H1 (cell line): ENCODE data around the gene ZNF333. TPM values are rescaled to one million over a fixed set of nuclear protein-coding genes. Genes with fewer than 3 reads are reported as not detected.

Source experiments
- CTCF ChIA-PET: fragments of 300-600 bp; sonication (Branson Sonifier 250); formaldehyde crosslinking; loops from one replicate; lab custom pipeline; 2021; ENCODE audit not compliant: partially characterized antibody; lab: Charles Lee
- POLR2A ChIA-PET: fragments of 300-600 bp; sonication (Branson Sonifier 250); formaldehyde crosslinking; loops from one replicate; lab custom pipeline; 2021; ENCODE audit warnings: inconsistent platforms; ENCODE audit not compliant: partially characterized antibody; lab: Charles Lee
- DNase-seq, 2 experiments: peaks; one replicate each; pipeline versions ENCODE4 v3.0.0 to v3.0.0-alpha.2; 2010 to 2022; ENCODE audit warnings: low spot score in 2 of 2, low read depth in 1 of 2, mixed read lengths in 1 of 2
- FAIRE-seq: peaks from 2 replicates; lab custom pipeline; 2011; peaks lifted over from hg19 to GRCh38; lab: Jason Lieb, UNC
- H2AFZ ChIP-seq: 2 replicates; pipeline ENCODE4 v1.8.1; 2012; ENCODE audit warnings: low read length, inconsistent platforms
- H2AK5ac ChIP-seq: 2 replicates; pipeline ENCODE4 v1.6.1; 2013; ENCODE audit warnings: low read depth, low read length
- H2BK120ac ChIP-seq: replicated peaks from 2 replicates; pipeline ENCODE3; 2013; ENCODE audit warnings: low read depth, low read length, inconsistent platforms
- H2BK12ac ChIP-seq: 2 replicates; pipeline ENCODE4 v1.6.1; 2013; ENCODE audit warnings: low read depth, low read length
- H2BK15ac ChIP-seq: 2 replicates; pipeline ENCODE4 v1.6.1; 2013; ENCODE audit warnings: low read length
- H2BK20ac ChIP-seq: 2 replicates; pipeline ENCODE4 v1.6.1; 2013; ENCODE audit warnings: low read length
- H2BK5ac ChIP-seq: 2 replicates; pipeline ENCODE4 v1.6.1; 2013; ENCODE audit warnings: low read depth, low read length
- H3K14ac ChIP-seq: 2 replicates; pipeline ENCODE4 v1.6.1; 2013; ENCODE audit warnings: inconsistent platforms; ENCODE audit not compliant: insufficient read length
- H3K18ac ChIP-seq: 2 replicates; pipeline ENCODE4 v1.6.1; 2013; ENCODE audit warnings: low read length; ENCODE audit errors: extremely low read depth
- H3K23ac ChIP-seq: 2 replicates; pipeline ENCODE4 v1.6.1; 2013; ENCODE audit warnings: inconsistent platforms; ENCODE audit not compliant: insufficient read length
- H3K23me2 ChIP-seq: 2 replicates; pipeline ENCODE4 v1.6.1; 2013; ENCODE audit warnings: low read depth, low read length
- H3K27ac ChIP-seq: 2 replicates; pipeline ENCODE4 v1.6.1; 2011; ENCODE audit warnings: low read depth, low read length, inconsistent platforms
- H3K27me3 ChIP-seq, 4 experiments: replicated peaks in 1 of 4; 1 replicate in 1 of 4; 2 replicates in 3 of 4; pipeline versions ENCODE4 v1.6.1 to v1.8.1; 2011 to 2013; ENCODE audit warnings: low read length in 3 of 4, mild to moderate bottlenecking in 3 of 4, inconsistent platforms in 2 of 4, mixed read lengths in 2 of 4, moderate library complexity in 1 of 4; ENCODE audit not compliant: control insufficient read depth in 3 of 4, insufficient read depth in 3 of 4; ENCODE audit errors: extremely low read depth in 1 of 4
- H3K36me3 ChIP-seq, 4 experiments: 2 replicates each; pipeline versions ENCODE4 v1.6.1 to v1.8.1; 2011 to 2013; ENCODE audit warnings: mild to moderate bottlenecking in 4 of 4, low read length in 3 of 4, moderate library complexity in 2 of 4, control low read depth in 1 of 4, inconsistent platforms in 1 of 4; ENCODE audit not compliant: insufficient read depth in 4 of 4, control insufficient read depth in 2 of 4
- H3K4ac ChIP-seq: replicated peaks from 2 replicates; pipeline ENCODE3; 2013; ENCODE audit warnings: low read length, low read depth, mixed read lengths, inconsistent platforms; ENCODE audit not compliant: insufficient read length
- H3K4me1 ChIP-seq, 4 experiments: replicated peaks in 1 of 4; 1 replicate in 1 of 4; 2 replicates in 3 of 4; pipeline versions ENCODE4 v1.6.1 to v1.8.1; 2011 to 2013; ENCODE audit warnings: low read length in 3 of 4, inconsistent platforms in 2 of 4, mixed read lengths in 1 of 4; ENCODE audit not compliant: insufficient read depth in 4 of 4, control insufficient read depth in 3 of 4
- H3K4me2 ChIP-seq, 2 experiments: 2 replicates each; pipeline versions ENCODE4 v1.6.1 to v1.8.1; 2011 to 2013; ENCODE audit warnings: low read depth in 2 of 2, low read length in 2 of 2, control low read depth in 1 of 2, inconsistent platforms in 1 of 2, mild to moderate bottlenecking in 1 of 2; ENCODE audit not compliant: insufficient read depth in 1 of 2
- H3K4me3 ChIP-seq, 4 experiments: fragments of 200-600, 300-600 bp in 1 of 4; sonication (generic), shearing (Covaris generic), sonication (Bioruptor Twin) in 1 of 4; 2 replicates each; pipeline versions ENCODE4 v1.5.1 to v1.8.1; 2011 to 2016; ENCODE audit warnings: low read length in 4 of 4, low read depth in 3 of 4, control low read depth in 2 of 4, inconsistent platforms in 2 of 4, mild to moderate bottlenecking in 2 of 4, mixed read lengths in 1 of 4, moderate library complexity in 1 of 4; ENCODE audit not compliant: insufficient read depth in 2 of 4; ENCODE audit errors: extremely low read depth in 1 of 4
- H3K56ac ChIP-seq: replicated peaks from 2 replicates; pipeline ENCODE3; 2013; ENCODE audit warnings: low read depth, mild to moderate bottlenecking, mixed read lengths, low read length, inconsistent platforms; ENCODE audit not compliant: insufficient read length
- H3K79me1 ChIP-seq: 2 replicates; pipeline ENCODE4 v1.6.1; 2013; ENCODE audit warnings: low read depth, low read length, control low read depth
- H3K79me2 ChIP-seq, 2 experiments: 2 replicates each; pipeline versions ENCODE4 v1.6.1 to v1.8.1; 2012 to 2013; ENCODE audit warnings: low read length in 2 of 2, mild to moderate bottlenecking in 2 of 2, inconsistent platforms in 1 of 2; ENCODE audit not compliant: insufficient read depth in 2 of 2, control insufficient read depth in 1 of 2
- H3K9ac ChIP-seq, 4 experiments: replicated peaks in 1 of 4; 1 replicate in 1 of 4; 2 replicates in 3 of 4; pipeline versions ENCODE4 v1.6.1 to v1.8.1; 2011 to 2013; ENCODE audit warnings: low read depth in 3 of 4, low read length in 3 of 4, control low read depth in 2 of 4, mild to moderate bottlenecking in 2 of 4, moderate library complexity in 2 of 4, inconsistent platforms in 1 of 4; ENCODE audit errors: extremely low read depth in 1 of 4
- H3K9me3 ChIP-seq, 2 experiments: 2 replicates each; pipeline versions ENCODE4 v1.6.1 to v1.8.1; 2012 to 2013; ENCODE audit warnings: mild to moderate bottlenecking in 2 of 2, moderate library complexity in 2 of 2, control low read depth in 1 of 2, inconsistent platforms in 1 of 2, low read depth in 1 of 2, low read length in 1 of 2, mixed read lengths in 1 of 2; ENCODE audit not compliant: insufficient read depth in 2 of 2
- H4K20me1 ChIP-seq, 2 experiments: replicated peaks in 1 of 2; 2 replicates each; pipeline versions ENCODE3 to v1.8.1; 2011 to 2013; ENCODE audit warnings: inconsistent platforms in 2 of 2, low read length in 2 of 2, mild to moderate bottlenecking in 1 of 2; ENCODE audit not compliant: insufficient read depth in 2 of 2, control insufficient read depth in 1 of 2
- H4K5ac ChIP-seq: 2 replicates; pipeline ENCODE4 v1.6.1; 2013; ENCODE audit warnings: low read length, low read depth, mixed read lengths, inconsistent platforms; ENCODE audit not compliant: insufficient read length
- H4K8ac ChIP-seq: 2 replicates; pipeline ENCODE4 v1.8.0; 2013; ENCODE audit warnings: mild to moderate bottlenecking, moderate library complexity, low read length, inconsistent platforms; ENCODE audit not compliant: insufficient read depth; ENCODE audit errors: extremely low read depth
- H4K91ac ChIP-seq: replicated peaks from 2 replicates; pipeline ENCODE3; 2013; ENCODE audit warnings: low read length, mixed read lengths, inconsistent platforms; ENCODE audit not compliant: insufficient read length
- CEBPB ChIP-seq: IDR thresholded peaks from 2 replicates; pipeline ENCODE4 v1.6.1; 2012; ENCODE audit warnings: low read depth, low read length
- KDM4A ChIP-seq: IDR thresholded peaks from one replicate; pipeline ENCODE4 v1.7.1; 2012; ENCODE audit warnings: low read depth, mild to moderate bottlenecking, moderate library complexity, low read length, inconsistent platforms; ENCODE audit not compliant: severe bottlenecking
- MAX ChIP-seq: IDR thresholded peaks from 2 replicates; pipeline ENCODE4 v1.6.1; 2012; ENCODE audit warnings: inconsistent platforms
- WGBS, 2 experiments: shearing (Covaris generic) in 1 of 2; methylation state at CpG; one replicate each; pipeline versions ENCODE4 v1.1.6 to v1.1.7; 2013 to 2015; ENCODE audit warnings: low lambda C conversion rate in 2 of 2, mixed read lengths in 2 of 2, inconsistent platforms in 1 of 2, low coverage in 1 of 2, missing lambda C conversion rate in 1 of 2; ENCODE audit not compliant: insufficient replicate concordance in 2 of 2, insufficient coverage in 1 of 2, insufficient read length in 1 of 2; ENCODE audit errors: extremely low coverage in 1 of 2, missing lambda C conversion rate in 1 of 2; 5-methylcytosine and 5-hydroxymethylcytosine counted together
- polyA plus RNA-seq, 7 experiments: library from polyadenylated mRNA; depleted of rRNA in 3 of 7; stranded (reverse) in 5 of 7; unstranded in 2 of 7; fragments of >200 nt in 5 of 7; fragments of 200-250 nt in 2 of 7; gene quantifications; 1 replicate in 5 of 7; 2 replicates in 1 of 7; 4 replicates in 1 of 7; pipeline versions ENCODE4 v1.2.1 to v1.2.3, GENCODE V29; 2011 to 2013; ENCODE audit warnings: missing spikeins in 2 of 7, mixed read lengths in 2 of 7
- total RNA-seq: library from RNA; stranded (reverse); fragmentation: NEBNext Ultra II Directional; extraction: Animal tissue kit (Norgen Biotek cat#: 25700); gene quantifications from 2 replicates; pipeline ENCODE4 v1.2.1, GENCODE V29; 2021

The ZNF333 gene
- total and polyA plus RNA-seq, 2 of the 8 experiments (the other 6 are each of a cell fraction or from before 2014, with no cell fraction given), result 7.3 to 8.4 TPM

GRCh38 chr19:14650161-14650560, 39.7 kb upstream of the ZNF333 start:
- no peak for FAIRE-seq
- no peaks in the 10 kb centered on the region for H3K79me1 ChIP-seq

More at GRCh38 chr19:14650161-14650560, 39.7 kb upstream of the ZNF333 start:
- H2AFZ ChIP-seq, result no peak overlapping the region
- no peaks in the 10 kb centered on the region for H3K36me3 ChIP-seq
- H4K8ac ChIP-seq, result no peak overlapping the region
- H3K56ac ChIP-seq, result no peak overlapping the region
- H2BK120ac ChIP-seq, result no peak overlapping the region
- 68 to 100% methylated on average over 2 of the region's 2 CpGs for WGBS, 2 experiments
- TF ChIP-seq CEBPB (no peak), MAX (no peak), KDM4A (no peak)
- no peak overlapping the region for H3K4me3 ChIP-seq
- no peak overlapping the region for H3K27ac ChIP-seq
- ChIA-PET POLR2A (no interaction called here), CTCF (no interaction called here)
- no peaks in the 10 kb centered on the region for H3K27me3 ChIP-seq
- no peak overlapping the region for H3K14ac ChIP-seq
- no peak overlapping the region for H4K91ac ChIP-seq
- H4K20me1 ChIP-seq, result no peaks in the 10 kb centered on the region
- H3K79me2 ChIP-seq, result no peaks in the 10 kb centered on the region
- no peak overlapping the region for H2BK5ac ChIP-seq
- no peak overlapping the region for H2BK20ac ChIP-seq
- no peak overlapping the region for H3K23ac ChIP-seq
- no peak overlapping the region for H3K9ac ChIP-seq
- H3K4me2 ChIP-seq, result no peak overlapping the region
- no peaks in the 10 kb centered on the region for H3K4me1 ChIP-seq
- H2BK12ac ChIP-seq, result no peak overlapping the region
- no peak for DNase-seq
- H3K23me2 ChIP-seq, result peaks cover 3% of the 10 kb centered on the region; the same call in 1 of the 2 replicates
- no peak overlapping the region for H4K5ac ChIP-seq
- no peak overlapping the region for H3K4ac ChIP-seq
- no peak overlapping the region for H2AK5ac ChIP-seq
- no peak overlapping the region for H3K18ac ChIP-seq
- H3K9me3 ChIP-seq, result peaks cover 32 to 41% of the 10 kb centered on the region in 2 experiments
- no peak overlapping the region for H2BK15ac ChIP-seq
